HCT116 (cell line): Measurements from ENCODE around the gene TBC1D22B. TPM values are rescaled to one million over a fixed set of nuclear protein-coding genes. Genes with fewer than 3 reads are reported as not detected.
"Not testable (repeated sequence)": the region's sequence is repeated elsewhere in the genome, so short reads cannot be mapped to it uniquely, and the experiment has no call there.

Source experiments
- ATAC-seq: fragments of 200-7000 bp; cut with Tn5 transposase; 2 replicates; pipeline ENCODE4 v1.9.1; 2020; ENCODE audit warnings: mild to moderate bottlenecking, moderate library complexity
- BruUV-seq: library from RNA; stranded (reverse); fragments of 400-500 nt; replicated peaks from 2 replicates; lab custom pipeline; 2021; lab: Mats Ljungman, UMichigan
- CTCF ChIA-PET: fragments of 300-600 bp; sonication (Branson Sonifier 250); formaldehyde crosslinking; loops from one replicate; lab custom pipeline; 2021; ENCODE audit warnings: antibody characterized with exemption; lab: Charles Lee
- POLR2A ChIA-PET: fragments of 300-600, 350-600 bp; sonication (Branson Sonifier 250); formaldehyde crosslinking; loops from one replicate; lab custom pipeline; 2021; ENCODE audit warnings: antibody characterized with exemption; lab: Charles Lee
- RAD21 ChIA-PET, 2 experiments: fragments of 300-600 bp; sonication (Branson Sonifier 250); formaldehyde crosslinking; loops; one replicate each; lab custom pipeline; 2023; ENCODE audit warnings: low total read pairs in 2 of 2; ENCODE audit not compliant: uncharacterized antibody in 2 of 2, unreplicated experiment in 2 of 2, low non-redundant PET in 1 of 2; lab: Charles Lee
- DNase-seq: peaks from one replicate; pipeline ENCODE4 v3.0.0-alpha.2; 2010; ENCODE audit warnings: low read depth, low spot score
- H2AFZ ChIP-seq: fragments of 200-600 bp; shearing (Covaris generic), sonication (generic); 2 replicates; pipeline ENCODE4 v1.6.1; 2017; ENCODE audit warnings: low read depth, mixed run types, mixed read lengths, antibody characterized with exemption, low read length; ENCODE audit not compliant: poor library complexity, severe bottlenecking
- H3K27ac ChIP-seq: 2 replicates; pipeline ENCODE4 v1.5.1; 2012; ENCODE audit warnings: low read depth, low read length
- H3K27me3 ChIP-seq: fragments of 200-600 bp; sonication (generic); 2 replicates; pipeline ENCODE4 v1.6.1; 2016; ENCODE audit warnings: mixed run types, low read length, mixed read lengths; ENCODE audit not compliant: insufficient read depth
- H3K36me3 ChIP-seq, 2 experiments: fragments of 200-500 bp in 1 of 2; fragments of 200-600 bp in 1 of 2; sonication (Bioruptor generic) in 1 of 2; sonication (generic) in 1 of 2; 2 replicates each; pipeline versions ENCODE4 v1.5.1 to v1.6.1; 2014 to 2016; ENCODE audit warnings: low read length in 2 of 2, inconsistent platforms in 1 of 2, mixed read lengths in 1 of 2, mixed run types in 1 of 2; ENCODE audit not compliant: insufficient read depth in 2 of 2, control insufficient read depth in 1 of 2
- H3K4me1 ChIP-seq, 2 experiments: fragments of 200-600 bp in 1 of 2; sonication (generic) in 1 of 2; 2 replicates each; pipeline versions ENCODE4 v1.5.1 to v1.6.1; 2012 to 2017; ENCODE audit warnings: low read length in 2 of 2, inconsistent platforms in 1 of 2, mild to moderate bottlenecking in 1 of 2, mixed read lengths in 1 of 2, mixed run types in 1 of 2, moderate library complexity in 1 of 2; ENCODE audit not compliant: insufficient read depth in 2 of 2, control insufficient read depth in 1 of 2
- H3K4me2 ChIP-seq: fragments of 200-600 bp; sonication (generic); 2 replicates; pipeline ENCODE4 v1.6.1; 2017; ENCODE audit warnings: mixed run types, low read length, mixed read lengths
- H3K4me3 ChIP-seq, 2 experiments: fragments of 200-600 bp in 1 of 2; sonication (generic) in 1 of 2; replicated peaks in 1 of 2; 2 replicates each; pipeline ENCODE4 v1.5.1; 2011 to 2016; ENCODE audit warnings: low read length in 2 of 2, control low read depth in 1 of 2, low read depth in 1 of 2, mild to moderate bottlenecking in 1 of 2, mixed read lengths in 1 of 2, mixed run types in 1 of 2
- H3K79me2 ChIP-seq: fragments of 200-600 bp; sonication (generic); 2 replicates; pipeline ENCODE4 v1.6.1; 2017; ENCODE audit warnings: mild to moderate bottlenecking, mixed run types, low read length, moderate library complexity, mixed read lengths; ENCODE audit not compliant: insufficient read depth
- H3K9ac ChIP-seq: fragments of 200-600 bp; sonication (generic); 2 replicates; pipeline ENCODE4 v1.6.1; 2016; ENCODE audit warnings: low read length, mixed read lengths
- H3K9me2 ChIP-seq: fragments of 200-600 bp; sonication (generic), shearing (Covaris generic); 2 replicates; pipeline ENCODE4 v1.6.1; 2017; ENCODE audit warnings: mixed run types, mild to moderate bottlenecking, moderate library complexity; ENCODE audit not compliant: insufficient read depth
- H3K9me3 ChIP-seq, 2 experiments: fragments of 200-500 bp in 1 of 2; fragments of 200-600 bp in 1 of 2; sonication (Bioruptor generic) in 1 of 2; sonication (generic) in 1 of 2; 2 replicates each; pipeline ENCODE4 v1.6.1; 2014 to 2017; ENCODE audit warnings: low read length in 2 of 2, mixed read lengths in 2 of 2, inconsistent platforms in 1 of 2, low read depth in 1 of 2, mild to moderate bottlenecking in 1 of 2, mixed run types in 1 of 2, moderate library complexity in 1 of 2; ENCODE audit not compliant: control insufficient read depth in 1 of 2, insufficient read depth in 1 of 2
- H4K20me1 ChIP-seq: fragments of 200-600 bp; sonication (generic), shearing (Covaris generic); 2 replicates; pipeline ENCODE4 v1.6.1; 2017; ENCODE audit warnings: mixed run types, mild to moderate bottlenecking, moderate library complexity; ENCODE audit not compliant: insufficient read depth
- CBX3 ChIP-seq: IDR thresholded peaks from 2 replicates; pipeline ENCODE4 v1.6.1; 2012; ENCODE audit warnings: low read depth
- CEBPB ChIP-seq: IDR thresholded peaks from 2 replicates; pipeline ENCODE4 v1.6.1; 2012; ENCODE audit warnings: low read depth
- ELF1 ChIP-seq: IDR thresholded peaks from 2 replicates; pipeline ENCODE4 v1.6.1; 2012; ENCODE audit warnings: low read depth, borderline replicate concordance
- EZH2 ChIP-seq: fragments of 200-600 bp; sonication (generic); IDR thresholded peaks from 2 replicates; pipeline ENCODE4 v1.6.1; 2017; ENCODE audit warnings: antibody characterized with exemption, mixed run types
- EZH2phosphoT487 ChIP-seq: fragments of 200-600 bp; IDR thresholded peaks from 2 replicates; pipeline ENCODE4 v1.6.1; 2018; ENCODE audit warnings: antibody characterized with exemption, borderline replicate concordance
- FOSL1 ChIP-seq: IDR thresholded peaks from 2 replicates; pipeline ENCODE4 v1.6.1; 2012; ENCODE audit warnings: low read depth
- JUND ChIP-seq: IDR thresholded peaks from 2 replicates; pipeline ENCODE4 v1.6.1; 2012
- POLR2A ChIP-seq: IDR thresholded peaks from 2 replicates; pipeline ENCODE4 v1.7.0; 2011; ENCODE audit warnings: borderline replicate concordance; ENCODE audit not compliant: insufficient read depth, insufficient read length; ENCODE audit errors: extremely low read depth
- RAD21 ChIP-seq: IDR thresholded peaks from 2 replicates; pipeline ENCODE4 v1.6.1; 2012; ENCODE audit warnings: low read depth, mild to moderate bottlenecking
- SIN3A ChIP-seq: IDR thresholded peaks from 2 replicates; pipeline ENCODE4 v1.6.1; 2012; ENCODE audit warnings: low read depth
- SP1 ChIP-seq: IDR thresholded peaks from 2 replicates; pipeline ENCODE4 v1.6.1; 2012; ENCODE audit warnings: low read depth
- SRF ChIP-seq: IDR thresholded peaks from 2 replicates; pipeline ENCODE4 v1.6.1; 2012; ENCODE audit warnings: low read depth
- YY1 ChIP-seq: IDR thresholded peaks from 2 replicates; pipeline ENCODE4 v1.6.1; 2011; ENCODE audit warnings: low read length, low read depth, moderate library complexity, mild to moderate bottlenecking; ENCODE audit not compliant: insufficient replicate concordance; ENCODE audit errors: extremely low read depth
- ZNF274 ChIP-seq: fragments of 200-500 bp; sonication (Bioruptor generic); IDR thresholded peaks from 2 replicates; pipeline ENCODE4 v1.6.1; 2014; ENCODE audit warnings: mild to moderate bottlenecking, low read depth, low read length, inconsistent platforms
- intact Hi-C: fragments of 100-400 bp; cut with micrococcal nuclease; formaldehyde crosslinking; loops from 2 replicates; pipeline ENCODE4 v1.10.0; 2022
- total RNA-seq: library from RNA; stranded (reverse); gene quantifications from one replicate; pipeline ENCODE4 v1.2.1, GENCODE V29; 2021; ENCODE audit not compliant: unreplicated experiment
- TF ChIP-seq, protein P1 (sequence below): IDR thresholded peaks from 2 replicates; pipeline ENCODE4 v1.6.1; 2012
- TF ChIP-seq, protein P2 (sequence below): IDR thresholded peaks from 2 replicates; pipeline ENCODE4 v1.6.1; 2012
- TF ChIP-seq, protein P3 (sequence below): IDR thresholded peaks from 2 replicates; pipeline ENCODE4 v1.6.1; 2011; ENCODE audit warnings: mild to moderate bottlenecking, low read length, moderate library complexity; ENCODE audit not compliant: insufficient replicate concordance; ENCODE audit errors: extremely low read depth

The TBC1D22B gene
- total RNA-seq, 1 experiment from 2014 or later = 9.1 TPM

GRCh38 chr6:37324131-37325033 lies 66.8 kb downstream of the TBC1D22B start:
- Histone ChIP-seq H4K20me1 (no peaks in the 10 kb centered on the region), H2AFZ (no peak overlapping the region), H3K27ac (no peak overlapping the region), H3K9me3 (no peaks in the 10 kb centered on the region), H3K9ac (no peak overlapping the region), H3K4me3 (no peak overlapping the region), H3K4me2 (peak overlapping the region; percentile 23), H3K36me3 (peaks cover 0 to 8% of the 10 kb centered on the region in 2 experiments; a peak in 1 of 4 replicates), H3K9me2 (no peaks in the 10 kb centered on the region), H3K79me2 (no peaks in the 10 kb centered on the region), H3K27me3 (no peaks in the 10 kb centered on the region), H3K4me1 (peaks cover 0 to 22% of the 10 kb centered on the region in 2 experiments; a peak in 2 of 4 replicates)
- BruUV-seq = no TSS peak
- POLR2A ChIA-PET = no interaction called here
- intact Hi-C loops = loop anchor here (2.0 to 10.0 kb wide), 2 partner anchors 56 to 370 kb away; partner anchors contain the start of gene MDGA1
- RAD21 ChIA-PET = no interaction called here
- TF ChIP-seq CEBPB (peak; percentile 51), EZH2 (no peak), RAD21 (no peak), SRF (peak; percentile 66; the same call in 1 of the 2 replicates), FOSL1 (peak; percentile 84), YY1 (no peak), SIN3A (no peak), ELF1 (no peak), EZH2phosphoT487 (no peak), CBX3 (0 out of 2 replicates have a peak, but pooled peaks have one; percentile 11), POLR2A (no peak), ZNF274 (no peak), SP1 (peak; percentile 65), JUND (peak; percentile 63)
- TF ChIP-seq, protein P1, sequence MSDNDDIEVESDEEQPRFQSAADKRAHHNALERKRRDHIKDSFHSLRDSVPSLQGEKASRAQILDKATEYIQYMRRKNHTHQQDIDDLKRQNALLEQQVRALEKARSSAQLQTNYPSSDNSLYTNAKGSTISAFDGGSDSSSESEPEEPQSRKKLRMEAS = no peak
- TF ChIP-seq, protein P2, sequence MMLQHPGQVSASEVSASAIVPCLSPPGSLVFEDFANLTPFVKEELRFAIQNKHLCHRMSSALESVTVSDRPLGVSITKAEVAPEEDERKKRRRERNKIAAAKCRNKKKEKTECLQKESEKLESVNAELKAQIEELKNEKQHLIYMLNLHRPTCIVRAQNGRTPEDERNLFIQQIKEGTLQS = 0 out of 2 replicates have a peak, but pooled peaks have one; percentile 8
- TF ChIP-seq, protein P3, sequence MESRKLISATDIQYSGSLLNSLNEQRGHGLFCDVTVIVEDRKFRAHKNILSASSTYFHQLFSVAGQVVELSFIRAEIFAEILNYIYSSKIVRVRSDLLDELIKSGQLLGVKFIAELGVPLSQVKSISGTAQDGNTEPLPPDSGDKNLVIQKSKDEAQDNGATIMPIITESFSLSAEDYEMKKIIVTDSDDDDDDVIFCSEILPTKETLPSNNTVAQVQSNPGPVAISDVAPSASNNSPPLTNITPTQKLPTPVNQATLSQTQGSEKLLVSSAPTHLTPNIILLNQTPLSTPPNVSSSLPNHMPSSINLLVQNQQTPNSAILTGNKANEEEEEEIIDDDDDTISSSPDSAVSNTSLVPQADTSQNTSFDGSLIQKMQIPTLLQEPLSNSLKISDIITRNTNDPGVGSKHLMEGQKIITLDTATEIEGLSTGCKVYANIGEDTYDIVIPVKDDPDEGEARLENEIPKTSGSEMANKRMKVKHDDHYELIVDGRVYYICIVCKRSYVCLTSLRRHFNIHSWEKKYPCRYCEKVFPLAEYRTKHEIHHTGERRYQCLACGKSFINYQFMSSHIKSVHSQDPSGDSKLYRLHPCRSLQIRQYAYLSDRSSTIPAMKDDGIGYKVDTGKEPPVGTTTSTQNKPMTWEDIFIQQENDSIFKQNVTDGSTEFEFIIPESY = no peak
- peak; percentile 28 for DNase-seq
- CTCF ChIA-PET = interaction anchor here (0.6 to 2.0 kb wide), 6 partner anchors 10 to 368 kb away, joined by 3 to 12 read pairs (median 6); no protein-coding TSS in a partner anchor
- ATAC-seq = peak; percentile 35; the same call in 1 of the 2 replicates

- H2AFZ ChIP-seq, H3K27me3 ChIP-seq, H3K9me2 ChIP-seq, intact Hi-C loops, RAD21 ChIA-PET, H3K9ac ChIP-seq, H3K9me3 ChIP-seq, BruUV-seq, DNase-seq, H3K4me2 ChIP-seq, H3K4me3 ChIP-seq, POLR2A ChIA-PET, H3K4me1 ChIP-seq, H4K20me1 ChIP-seq, H3K27ac ChIP-seq, H3K79me2 ChIP-seq, CTCF ChIA-PET, ATAC-seq, H3K36me3 ChIP-seq: not testable (repeated sequence)
Measured at GRCh38 chr6:37330345-37330744, 72.8 kb downstream of the TBC1D22B start.
